ENCODE results near the gene NUAK1. TPM values are rescaled to one million over a fixed set of nuclear protein-coding genes. Genes with fewer than 3 reads are reported as not detected.

NUAK1 gene
- not detected for total RNA-seq
- polyA plus RNA-seq: 0.16 TPM

GRCh38 chr12:106138633-106139421 lies at the start of gene NUAK1:
Gene NUAK1, minus strand, starts transcription at chr12:106138954. Its CDS starts 301 bp downstream, at chr12:106138653.
- Histone ChIP-seq H3K36me3 (ENCODE audit: insufficient read depth, low read length) (no peaks in the 10 kb centered on the region), H3K4me1 (ENCODE audit: insufficient read depth, low read length) (peaks cover 5% of the 10 kb centered on the region), H3K27me3 (ENCODE audit: insufficient read depth, low read length, poor library complexity, severe bottlenecking) (peaks cover 33% of the 10 kb centered on the region), H3K27ac (ENCODE audit: low read depth, low read length) (no peak within 1 kb of the TSS), H3K9me3 (ENCODE audit: low read length) (no peaks in the 10 kb centered on the region), H3K4me3 (ENCODE audit: low read length) (no peak within 1 kb of the TSS)
- ChIA-PET CTCF (interaction anchor here (1.1 to 1.4 kb wide), 2 partner anchors 10 to 718 kb away, joined by 3 to 4 read pairs; no protein-coding TSS in a partner anchor), POLR2A (no interaction called here)
- peak in 2 of 5 donors; percentile 2 to 7 for DNase-seq
- peak within 1 kb of the TSS; percentile 65 to 89 (median 77) for H3K4me3 Mint-ChIP-seq
- H3K9me3 Mint-ChIP-seq: peaks cover 0 to 2% (median 0%) of the 10 kb centered on the region in 5 donors
- H3K4me1 Mint-ChIP-seq: peaks cover 12 to 32% (median 19%) of the 10 kb centered on the region in 3 donors
- H3K27ac Mint-ChIP-seq: peak within 1 kb of the TSS in 2 of 8 donors; percentile 5 to 24
- peaks cover 42 to 74% of the 10 kb centered on the region in 2 donors for H3K27me3 Mint-ChIP-seq
- no peaks in the 10 kb centered on the region for H3K36me3 Mint-ChIP-seq

- Mint-ChIP-seq H3K27ac (no peak overlapping the region), H3K4me1 (no peaks in the 10 kb centered on the region), H3K27me3 (peaks cover 11 to 33% of the 10 kb centered on the region in 2 donors), H3K4me3 (no peak overlapping the region), H3K36me3 (no peaks in the 10 kb centered on the region), H3K9me3 (no peaks in the 10 kb centered on the region)
- Histone ChIP-seq H3K27ac (ENCODE audit: low read depth, low read length) (no peak overlapping the region), H3K9me3 (ENCODE audit: low read length) (no peaks in the 10 kb centered on the region), H3K4me3 (ENCODE audit: low read length) (no peak overlapping the region), H3K4me1 (ENCODE audit: insufficient read depth, low read length) (no peaks in the 10 kb centered on the region), H3K36me3 (ENCODE audit: insufficient read depth, low read length) (no peaks in the 10 kb centered on the region), H3K27me3 (ENCODE audit: insufficient read depth, low read length, poor library complexity, severe bottlenecking) (peaks cover 5% of the 10 kb centered on the region)
- ChIA-PET POLR2A (no interaction called here), CTCF (no interaction called here)
- no peak for DNase-seq
Measured at GRCh38 chr12:106188256-106188655, 49.5 kb upstream of the NUAK1 start.

GRCh38 chr12:106187842-106188241 lies 49.1 kb upstream of the NUAK1 start:
- Mint-ChIP-seq H3K9me3 (no peaks in the 10 kb centered on the region), H3K4me1 (no peaks in the 10 kb centered on the region), H3K4me3 (no peak overlapping the region), H3K36me3 (no peaks in the 10 kb centered on the region), H3K27ac (no peak overlapping the region), H3K27me3 (peaks cover 11 to 35% of the 10 kb centered on the region in 2 donors)
- no peak overlapping the region for H3K27ac ChIP-seq (ENCODE audit: low read depth, low read length)
- CTCF ChIA-PET: no interaction called here
- no peaks in the 10 kb centered on the region for H3K36me3 ChIP-seq (ENCODE audit: insufficient read depth, low read length)
- DNase-seq: no peak
- no peaks in the 10 kb centered on the region for H3K9me3 ChIP-seq (ENCODE audit: low read length)
- POLR2A ChIA-PET: no interaction called here
- H3K4me1 ChIP-seq (ENCODE audit: insufficient read depth, low read length): no peaks in the 10 kb centered on the region
- no peak overlapping the region for H3K4me3 ChIP-seq (ENCODE audit: low read length)
- H3K27me3 ChIP-seq (ENCODE audit: insufficient read depth, low read length, poor library complexity, severe bottlenecking): peaks cover 5% of the 10 kb centered on the region

- no peaks in the 10 kb centered on the region for H3K4me1 ChIP-seq (ENCODE audit: insufficient read depth, low read length)
- Mint-ChIP-seq H3K4me3 (no peak overlapping the region), H3K36me3 (no peaks in the 10 kb centered on the region), H3K4me1 (no peaks in the 10 kb centered on the region), H3K27me3 (peaks cover 11 to 36% of the 10 kb centered on the region in 2 donors), H3K27ac (no peak overlapping the region), H3K9me3 (no peaks in the 10 kb centered on the region)
- POLR2A ChIA-PET: no interaction called here
- DNase-seq: no peak
- H3K27ac ChIP-seq (ENCODE audit: low read depth, low read length): no peak overlapping the region
- CTCF ChIA-PET: no interaction called here
- H3K36me3 ChIP-seq (ENCODE audit: insufficient read depth, low read length): no peaks in the 10 kb centered on the region
- no peaks in the 10 kb centered on the region for H3K9me3 ChIP-seq (ENCODE audit: low read length)
- H3K4me3 ChIP-seq (ENCODE audit: low read length): no peak overlapping the region
- peaks cover 5% of the 10 kb centered on the region for H3K27me3 ChIP-seq (ENCODE audit: insufficient read depth, low read length, poor library complexity, severe bottlenecking)
Measured at GRCh38 chr12:106187155-106187789, 48.5 kb upstream of the NUAK1 start.

- peaks cover 5% of the 10 kb centered on the region for H3K27me3 ChIP-seq (ENCODE audit: insufficient read depth, low read length, poor library complexity, severe bottlenecking)
- Mint-ChIP-seq H3K36me3 (no peaks in the 10 kb centered on the region), H3K27me3 (peaks cover 10 to 25% of the 10 kb centered on the region in 2 donors), H3K9me3 (no peaks in the 10 kb centered on the region), H3K4me3 (no peak overlapping the region), H3K27ac (peak overlapping the region in 1 of 8 donors; percentile 6), H3K4me1 (no peaks in the 10 kb centered on the region)
- ChIA-PET POLR2A (no interaction called here), CTCF (no interaction called here)
- H3K4me3 ChIP-seq (ENCODE audit: low read length): no peak overlapping the region
- no peaks in the 10 kb centered on the region for H3K4me1 ChIP-seq (ENCODE audit: insufficient read depth, low read length)
- no peak for DNase-seq
- no peaks in the 10 kb centered on the region for H3K9me3 ChIP-seq (ENCODE audit: low read length)
- H3K36me3 ChIP-seq (ENCODE audit: insufficient read depth, low read length): no peaks in the 10 kb centered on the region
- no peak overlapping the region for H3K27ac ChIP-seq (ENCODE audit: low read depth, low read length)
Measured at GRCh38 chr12:106183735-106184134, 45.0 kb upstream of the NUAK1 start.

- no peaks in the 10 kb centered on the region for H3K36me3 Mint-ChIP-seq
- no peak overlapping the region for H3K27ac Mint-ChIP-seq
- H3K9me3 Mint-ChIP-seq: no peaks in the 10 kb centered on the region
- POLR2A ChIA-PET: no interaction called here
- Histone ChIP-seq H3K9me3 (ENCODE audit: low read length) (no peaks in the 10 kb centered on the region), H3K27me3 (ENCODE audit: insufficient read depth, low read length, poor library complexity, severe bottlenecking) (no peaks in the 10 kb centered on the region), H3K4me3 (ENCODE audit: low read length) (no peak overlapping the region), H3K4me1 (ENCODE audit: insufficient read depth, low read length) (no peaks in the 10 kb centered on the region), H3K36me3 (ENCODE audit: insufficient read depth, low read length) (no peaks in the 10 kb centered on the region), H3K27ac (ENCODE audit: low read depth, low read length) (no peak overlapping the region)
- no peak overlapping the region for H3K4me3 Mint-ChIP-seq
- H3K27me3 Mint-ChIP-seq: peaks cover 2 to 23% of the 10 kb centered on the region in 2 donors
- CTCF ChIA-PET: no interaction called here
- H3K4me1 Mint-ChIP-seq: no peaks in the 10 kb centered on the region
- no peak for DNase-seq
Measured at GRCh38 chr12:106181401-106182114, 42.8 kb upstream of the NUAK1 start.

- Histone ChIP-seq H3K27ac (ENCODE audit: low read depth, low read length) (no peak overlapping the region), H3K4me1 (ENCODE audit: insufficient read depth, low read length) (no peaks in the 10 kb centered on the region), H3K36me3 (ENCODE audit: insufficient read depth, low read length) (no peaks in the 10 kb centered on the region), H3K4me3 (ENCODE audit: low read length) (no peak overlapping the region), H3K9me3 (ENCODE audit: low read length) (no peaks in the 10 kb centered on the region), H3K27me3 (ENCODE audit: insufficient read depth, low read length, poor library complexity, severe bottlenecking) (no peaks in the 10 kb centered on the region)
- no peaks in the 10 kb centered on the region for H3K36me3 Mint-ChIP-seq
- H3K4me3 Mint-ChIP-seq: no peak overlapping the region
- no peak overlapping the region for H3K27ac Mint-ChIP-seq
- H3K27me3 Mint-ChIP-seq: peaks cover 2 to 22% of the 10 kb centered on the region in 2 donors
- DNase-seq: no peak
- no peaks in the 10 kb centered on the region for H3K4me1 Mint-ChIP-seq
- ChIA-PET CTCF (interaction anchor here (1.3 kb wide), 1 partner anchor 42 kb away, joined by 3 read pairs; no protein-coding TSS in a partner anchor), POLR2A (no interaction called here)
- no peaks in the 10 kb centered on the region for H3K9me3 Mint-ChIP-seq
Measured at GRCh38 chr12:106179086-106179485, 40.3 kb upstream of the NUAK1 start.

- CTCF ChIA-PET: no interaction called here
- H3K27me3 Mint-ChIP-seq: peaks cover 2 to 22% of the 10 kb centered on the region in 2 donors
- Histone ChIP-seq H3K27me3 (ENCODE audit: insufficient read depth, low read length, poor library complexity, severe bottlenecking) (no peaks in the 10 kb centered on the region), H3K9me3 (ENCODE audit: low read length) (no peaks in the 10 kb centered on the region), H3K27ac (ENCODE audit: low read depth, low read length) (no peak overlapping the region), H3K4me1 (ENCODE audit: insufficient read depth, low read length) (no peaks in the 10 kb centered on the region), H3K36me3 (ENCODE audit: insufficient read depth, low read length) (no peaks in the 10 kb centered on the region), H3K4me3 (ENCODE audit: low read length) (no peak overlapping the region)
- POLR2A ChIA-PET: no interaction called here
- no peak overlapping the region for H3K4me3 Mint-ChIP-seq
- DNase-seq: no peak
- no peak overlapping the region for H3K27ac Mint-ChIP-seq
- H3K36me3 Mint-ChIP-seq: no peaks in the 10 kb centered on the region
- no peaks in the 10 kb centered on the region for H3K9me3 Mint-ChIP-seq
- no peaks in the 10 kb centered on the region for H3K4me1 Mint-ChIP-seq
Measured at GRCh38 chr12:106178562-106178961, 39.8 kb upstream of the NUAK1 start.
